ENCODE measurements around the gene TACC2.

The TACC2 gene

GRCh38 chr10:122213766-122214165 lies 224.8 kb downstream of the TACC2 start:
- no peak for DNase-seq (ENCODE audit: low read depth in 3 of 3, low spot score in 1 of 3)

- no peak for DNase-seq (ENCODE audit: low read depth in 3 of 3, low spot score in 1 of 3)
Observed at GRCh38 chr10:122216047-122216446, 227.1 kb downstream of the TACC2 start.

- DNase-seq (ENCODE audit: low read depth in 3 of 3, low spot score in 1 of 3) = no peak
Observed at GRCh38 chr10:122219340-122219739, 230.4 kb downstream of the TACC2 start.

- DNase-seq (ENCODE audit: low read depth in 3 of 3, low spot score in 1 of 3) = no peak
Observed at GRCh38 chr10:122220736-122221135, 231.8 kb downstream of the TACC2 start.

- DNase-seq (ENCODE audit: low read depth in 3 of 3, low spot score in 1 of 3) = no peak
Observed at GRCh38 chr10:122221958-122222357, 233.0 kb downstream of the TACC2 start.

GRCh38 chr10:122222638-122223037 lies 233.7 kb downstream of the TACC2 start:
- no peak for DNase-seq (ENCODE audit: low read depth in 3 of 3, low spot score in 1 of 3)

- no peak for DNase-seq (ENCODE audit: low read depth in 3 of 3, low spot score in 1 of 3)
Observed at GRCh38 chr10:122224159-122224558, 235.2 kb downstream of the TACC2 start.

GRCh38 chr10:122225330-122225729 lies 236.4 kb downstream of the TACC2 start:
- DNase-seq (ENCODE audit: low read depth in 3 of 3, low spot score in 1 of 3) = no peak

- no peak for DNase-seq (ENCODE audit: low read depth in 3 of 3, low spot score in 1 of 3)
Observed at GRCh38 chr10:122227754-122228153, 238.8 kb downstream of the TACC2 start.

- DNase-seq (ENCODE audit: low read depth in 3 of 3, low spot score in 1 of 3) = no peak
Observed at GRCh38 chr10:122229666-122230065, 240.7 kb downstream of the TACC2 start.

- no peak for DNase-seq (ENCODE audit: low read depth in 3 of 3, low spot score in 1 of 3)
Observed at GRCh38 chr10:122230222-122230621, 241.3 kb downstream of the TACC2 start.

- DNase-seq (ENCODE audit: low read depth in 3 of 3, low spot score in 1 of 3) = no peak
Observed at GRCh38 chr10:122232769-122233168, 243.8 kb downstream of the TACC2 start.

- no peak for DNase-seq (ENCODE audit: low read depth in 3 of 3, low spot score in 1 of 3)
Observed at GRCh38 chr10:122233857-122234348, 244.9 kb downstream of the TACC2 start.

GRCh38 chr10:122234416-122234815 lies 245.5 kb downstream of the TACC2 start:
- DNase-seq (ENCODE audit: low read depth in 3 of 3, low spot score in 1 of 3) = no peak

GRCh38 chr10:122236690-122237306 lies 247.8 kb downstream of the TACC2 start:
- DNase-seq (ENCODE audit: low read depth in 3 of 3, low spot score in 1 of 3) = no peak

GRCh38 chr10:122237331-122237990 lies 248.5 kb downstream of the TACC2 start:
- DNase-seq (ENCODE audit: low read depth in 3 of 3, low spot score in 1 of 3) = no peak

- no peak for DNase-seq (ENCODE audit: low read depth in 3 of 3, low spot score in 1 of 3)
Observed at GRCh38 chr10:122239578-122240257, 250.8 kb downstream of the TACC2 start.

- no peak for DNase-seq (ENCODE audit: low read depth in 3 of 3, low spot score in 1 of 3)
Observed at GRCh38 chr10:122240401-122240800, 251.4 kb downstream of the TACC2 start.

- DNase-seq (ENCODE audit: low read depth in 3 of 3, low spot score in 1 of 3) = no peak
Observed at GRCh38 chr10:122241836-122242235, 252.9 kb downstream of the TACC2 start.

GRCh38 chr10:122243550-122243949 lies 254.6 kb downstream of the TACC2 start:
- DNase-seq (ENCODE audit: low read depth in 3 of 3, low spot score in 1 of 3) = no peak

GRCh38 chr10:122244001-122244975 lies 255.3 kb downstream of the TACC2 start:
- DNase-seq (ENCODE audit: low read depth in 3 of 3, low spot score in 1 of 3) = no peak

Measured in stimulated activated CD4-positive, alpha-beta T cell treated with anti-CD3 and anti-CD28 coated beads, TNF-alpha, amount 100 ng/mL, for 1 hour (primary cell).